K562 treated with DMSO at 1 percent for 4 hours (cell line): ENCODE measurements around the gene BTC. TPM values are rescaled to one million over a fixed set of nuclear protein-coding genes. Genes with fewer than 3 reads are reported as not detected.

Experiments used
- total RNA-seq: library from RNA; unstranded; fragments of 300-600 nt; gene quantifications from 2 replicates; pipeline ENCODE4 v1.2.3, GENCODE V29; 2022; ENCODE audit not compliant: insufficient read depth

BTC gene, protein sequence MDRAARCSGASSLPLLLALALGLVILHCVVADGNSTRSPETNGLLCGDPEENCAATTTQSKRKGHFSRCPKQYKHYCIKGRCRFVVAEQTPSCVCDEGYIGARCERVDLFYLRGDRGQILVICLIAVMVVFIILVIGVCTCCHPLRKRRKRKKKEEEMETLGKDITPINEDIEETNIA
- total RNA-seq, result not detected in 2 replicates

DNA sequence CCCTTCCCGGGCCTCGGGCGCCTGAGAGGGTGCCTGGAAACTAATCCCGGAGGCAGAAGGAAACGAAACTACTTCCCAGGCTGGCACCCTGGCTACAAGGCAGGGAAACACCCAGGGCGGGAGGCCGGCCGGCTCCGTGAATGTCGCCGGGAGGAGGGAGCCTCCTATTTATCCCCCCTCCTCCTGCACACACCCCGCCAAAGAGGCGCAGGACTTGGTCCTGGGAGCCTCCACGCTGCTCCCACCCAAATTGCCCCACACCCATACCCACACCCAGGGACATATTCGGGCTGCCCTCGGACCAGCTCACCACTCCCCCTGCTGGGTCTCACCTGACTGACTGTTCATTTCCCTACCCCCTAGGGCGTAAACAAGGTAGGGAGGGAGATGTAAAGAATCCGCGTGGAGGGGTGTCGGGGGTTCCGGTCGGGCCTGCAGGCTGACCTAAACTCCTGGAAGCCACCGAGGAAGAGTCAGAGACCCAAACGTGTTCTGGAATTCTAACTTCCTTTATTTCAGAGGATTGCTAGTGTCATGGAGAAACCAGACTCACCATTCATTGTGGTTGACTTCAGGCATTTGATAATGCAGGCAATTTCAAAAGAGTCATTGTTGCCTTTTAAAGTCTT is at the start of gene BTC:
TSS of gene BTC (minus strand) at position 142 of the 629 bp plus-strand sequence. CDS start 198 bp downstream, outside the sequence.

Other genes with a start within 250 kb of the BTC start
- not detected in 2 replicates for gene PARM1, start 138.6 kb upstream of the BTC start, total RNA-seq